ENCODE results near the gene SLC1A3.

GRCh38 chr5:36661456-36662220 lies 55.2 kb downstream of the SLC1A3 start:
- no peak for TF ChIP-seq TAF1 (IDR thresholded peaks at IDR 0.05; ENCODE audit: borderline replicate concordance, insufficient read depth, low read length)
- TF ChIP-seq POLR2AphosphoS5 (IDR thresholded peaks at IDR 0.05; ENCODE audit: low read depth, low read length), result no peak
- TF ChIP-seq REST (IDR thresholded peaks at IDR 0.05; ENCODE audit: insufficient read depth in 1 of 2, low read depth in 2 of 2, low read length in 2 of 2), result no peak
- TF ChIP-seq SIN3A (IDR thresholded peaks at IDR 0.05; ENCODE audit: borderline replicate concordance, insufficient read depth, low read length), result no peak
- no peak for TF ChIP-seq FOXP2 (optimal IDR thresholded peaks at IDR 0.05; ENCODE audit: borderline replicate concordance, extremely low read depth, extremely low read length, insufficient read depth)

Measured in PFSK-1 (cell line).